Liver (tissue), 9 donors: ENCODE measurements around the gene SLC36A1. TPM values are rescaled to one million over a fixed set of nuclear protein-coding genes. Genes with fewer than 3 reads are reported as not detected.

Source experiments
- DNase-seq: peaks from one replicate; pipeline ENCODE4 v3.0.0-alpha.2; 2017; ENCODE audit warnings: low spot score
- H3K27ac ChIP-seq, 2 donors: one replicate each; pipeline ENCODE4 v1.7.0; 2013; ENCODE audit warnings: inconsistent platforms in 2 of 2, low read length in 2 of 2, control low read depth in 1 of 2, low read depth in 1 of 2, mild to moderate bottlenecking in 1 of 2
- H3K27me3 ChIP-seq, 4 donors: one replicate each; pipeline versions ENCODE4 v1.6.1 to v1.7.0; 2013; ENCODE audit warnings: low read length in 3 of 4, inconsistent platforms in 1 of 4, mild to moderate bottlenecking in 1 of 4, moderate library complexity in 1 of 4; ENCODE audit not compliant: control insufficient read depth in 4 of 4, insufficient read depth in 4 of 4
- H3K36me3 ChIP-seq, 4 donors: one replicate each; pipeline versions ENCODE4 v1.6.1 to v1.7.0; 2013; ENCODE audit warnings: low read length in 3 of 4, mild to moderate bottlenecking in 3 of 4, low read depth in 1 of 4, moderate library complexity in 1 of 4; ENCODE audit not compliant: control insufficient read depth in 4 of 4, insufficient read depth in 3 of 4
- H3K4me1 ChIP-seq, 4 donors: one replicate each; pipeline versions ENCODE4 v1.6.1 to v1.7.0; 2013; ENCODE audit warnings: low read length in 3 of 4, mild to moderate bottlenecking in 3 of 4, moderate library complexity in 1 of 4; ENCODE audit not compliant: control insufficient read depth in 4 of 4, insufficient read depth in 4 of 4
- H3K4me3 ChIP-seq, 3 donors: one replicate each; pipeline versions ENCODE4 v1.6.1 to v1.7.0; 2013; ENCODE audit warnings: low read length in 3 of 3, control low read depth in 1 of 3, low read depth in 1 of 3, mild to moderate bottlenecking in 1 of 3
- H3K9ac ChIP-seq, 2 donors: one replicate each; pipeline ENCODE4 v1.7.0; 2013; ENCODE audit warnings: low read length in 2 of 2, mild to moderate bottlenecking in 2 of 2, moderate library complexity in 2 of 2, control low read depth in 1 of 2, low read depth in 1 of 2
- H3K9me3 ChIP-seq, 4 donors: one replicate each; pipeline versions ENCODE4 v1.6.1 to v1.7.0; 2013; ENCODE audit warnings: low read length in 3 of 4; ENCODE audit not compliant: control insufficient read depth in 4 of 4
- ATF3 ChIP-seq: IDR thresholded peaks from 2 replicates; pipeline ENCODE4 v1.6.1; 2016; ENCODE audit warnings: antibody characterized with exemption
- CTCF ChIP-seq: fragments of 150-350 bp; IDR thresholded peaks from 2 replicates; pipeline ENCODE4 v1.5.1; 2017; ENCODE audit warnings: improper control_type of control experiment, low read depth, low read length; ENCODE audit not compliant: missing input control
- EGR1 ChIP-seq, 2 donors: IDR thresholded peaks; 2 replicates each; pipeline ENCODE4 v1.6.1; 2016 to 2018; ENCODE audit warnings: antibody characterized with exemption in 2 of 2, low read depth in 2 of 2
- FOXA1 ChIP-seq: IDR thresholded peaks from 2 replicates; pipeline ENCODE4 v1.6.1; 2016; ENCODE audit warnings: antibody characterized with exemption
- FOXA2 ChIP-seq: IDR thresholded peaks from 2 replicates; pipeline ENCODE4 v1.6.1; 2016; ENCODE audit warnings: antibody characterized with exemption
- GABPA ChIP-seq, 2 donors: IDR thresholded peaks in 1 of 2; conservative IDR thresholded peaks in 1 of 2; 2 replicates each; pipeline ENCODE4 v1.6.1; 2016; ENCODE audit warnings: antibody characterized with exemption in 2 of 2, mild to moderate bottlenecking in 1 of 2, moderate library complexity in 1 of 2
- HNF4A ChIP-seq, 2 donors: conservative IDR thresholded peaks; 2 replicates each; pipeline ENCODE4 v1.6.1; 2016; ENCODE audit warnings: antibody characterized with exemption in 2 of 2, mild to moderate bottlenecking in 2 of 2
- HNF4G ChIP-seq: IDR thresholded peaks from 2 replicates; pipeline ENCODE4 v1.6.1; 2016; ENCODE audit warnings: antibody characterized with exemption
- MAX ChIP-seq: IDR thresholded peaks from 2 replicates; pipeline ENCODE4 v1.6.1; 2016; ENCODE audit warnings: antibody characterized with exemption
- NR2F2 ChIP-seq: IDR thresholded peaks from 2 replicates; pipeline ENCODE4 v1.6.1; 2016; ENCODE audit warnings: antibody characterized with exemption
- RAD21 ChIP-seq, 2 donors: IDR thresholded peaks; 2 replicates each; pipeline ENCODE4 v1.6.1; 2016; ENCODE audit warnings: antibody characterized with exemption in 2 of 2, mild to moderate bottlenecking in 2 of 2
- REST ChIP-seq: IDR thresholded peaks from 2 replicates; pipeline ENCODE4 v1.6.1; 2016; ENCODE audit warnings: antibody characterized with exemption, mild to moderate bottlenecking
- RXRA ChIP-seq, 2 donors: IDR thresholded peaks; 2 replicates each; pipeline ENCODE4 v1.6.1; 2017 to 2018; ENCODE audit warnings: antibody characterized with exemption in 2 of 2, mild to moderate bottlenecking in 1 of 2
- SP1 ChIP-seq: IDR thresholded peaks from 2 replicates; pipeline ENCODE4 v1.6.1; 2018; ENCODE audit warnings: antibody characterized with exemption, mild to moderate bottlenecking
- TAF1 ChIP-seq: conservative IDR thresholded peaks from 2 replicates; pipeline ENCODE4 v1.6.1; 2016; ENCODE audit warnings: antibody characterized with exemption, mild to moderate bottlenecking
- YY1 ChIP-seq: IDR thresholded peaks from 2 replicates; pipeline ENCODE4 v1.6.1; 2016; ENCODE audit warnings: antibody characterized with exemption, mild to moderate bottlenecking
- WGBS: extraction: QIAGEN DNeasy Blood & Tissue Kit; methylation state at CpG from one replicate; pipeline ENCODE4 v1.1.7; 2013; 5-methylcytosine and 5-hydroxymethylcytosine counted together
- polyA plus RNA-seq, 2 donors: library from polyadenylated mRNA; stranded (reverse) in 1 of 2; unstranded in 1 of 2; fragments of 200-250 nt in 1 of 2; fragments of >200 nt in 1 of 2; fragmentation: Nextera tagmentation in 1 of 2; extraction: Ambion mirVana in 1 of 2; gene quantifications; one replicate each; pipeline versions ENCODE4 v1.2.1 to v1.2.3, GENCODE V29; 2013 to 2015
- total RNA-seq, 2 donors: library from RNA; depleted of rRNA; stranded (reverse); fragments of >200 nt; gene quantifications; one replicate each; pipeline ENCODE4 v1.2.3, GENCODE V29; 2014
- donor health status: healthy.
- donor health status: healthy.
- donor health status: healthy.
- donor health status: healthy.
- donor health status: healthy.

The SLC36A1 gene
- total and polyA plus RNA-seq, 4 donors: 1.6 to 18.8 (median 3.4) TPM

- no peak for DNase-seq
- Histone ChIP-seq H3K4me1 (no peaks in the 10 kb centered on the region), H3K27me3 (no peaks in the 10 kb centered on the region), H3K4me3 (no peak overlapping the region), H3K9me3 (no peaks in the 10 kb centered on the region), H3K36me3 (peaks cover 0 to 3% (median 3%) of the 10 kb centered on the region in 4 donors), H3K9ac (no peak overlapping the region), H3K27ac (no peak overlapping the region)
- WGBS: 92% methylated on average over 4 of the region's 4 CpGs
- TF ChIP-seq REST (no peak), FOXA2 (no peak), NR2F2 (no peak), RAD21 (IDR thresholded peaks at IDR 0.05) (no peak), HNF4A (conservative IDR thresholded peaks at IDR 0.05) (no peak), CTCF (no peak), RXRA (IDR thresholded peaks at IDR 0.05) (no peak), SP1 (no peak), MAX (no peak), YY1 (no peak), TAF1 (no peak), EGR1 (IDR thresholded peaks at IDR 0.05; ENCODE audit: low read depth in 2 of 2) (no peak)
Measured at GRCh38 chr5:151459680-151460324, 12.4 kb downstream of the SLC36A1 start.

- no peak overlapping the region for H3K9ac ChIP-seq
- WGBS: 90% methylated on average over 3 of the region's 3 CpGs
- H3K4me3 ChIP-seq: no peak overlapping the region
- TF ChIP-seq ATF3 (no peak), TAF1 (no peak), REST (no peak), GABPA (IDR thresholded peaks at IDR 0.05 in 1 of 2, conservative IDR thresholded peaks at IDR 0.05 in 1 of 2) (no peak), CTCF (no peak), HNF4G (no peak), MAX (no peak), FOXA1 (no peak), NR2F2 (no peak), YY1 (no peak), HNF4A (conservative IDR thresholded peaks at IDR 0.05) (no peak)
- DNase-seq: no peak
- H3K36me3 ChIP-seq: peaks cover 0 to 6% (median 3%) of the 10 kb centered on the region in 4 donors
- no peak overlapping the region for H3K27ac ChIP-seq
- H3K27me3 ChIP-seq: no peaks in the 10 kb centered on the region
- no peaks in the 10 kb centered on the region for H3K4me1 ChIP-seq
- H3K9me3 ChIP-seq: no peaks in the 10 kb centered on the region
Measured at GRCh38 chr5:151461312-151461711, 13.9 kb downstream of the SLC36A1 start.
